Caco-2 (cell line): ENCODE measurements around the gene CFAP69. TPM values are rescaled to one million over a fixed set of nuclear protein-coding genes. Genes with fewer than 3 reads are reported as not detected.

Experiments
- Bru-seq: library from RNA; stranded (reverse); fragments of 400-500 nt; gene quantifications from one replicate; lab custom pipeline; 2021; lab: Mats Ljungman, UMichigan
- BruChase-seq, 2 experiments: library from RNA; stranded (reverse); fragments of 400-500 nt; gene quantifications; one replicate each; lab custom pipeline; 2021; lab: Mats Ljungman, UMichigan
- BruUV-seq: library from RNA; stranded (reverse); fragments of 400-500 nt; replicated peaks from 2 replicates; lab custom pipeline; 2021; lab: Mats Ljungman, UMichigan
- CTCF ChIA-PET: fragments of 300-600 bp; sonication (Branson Sonifier 250); formaldehyde crosslinking; loops from one replicate; lab custom pipeline; 2022; ENCODE audit warnings: antibody characterized with exemption; lab: Charles Lee
- POLR2A ChIA-PET: fragments of 300-600 bp; sonication (Branson Sonifier 250); formaldehyde crosslinking; loops from one replicate; lab custom pipeline; 2022; ENCODE audit warnings: antibody characterized with exemption; lab: Charles Lee
- DNase-seq, 2 experiments: peaks; one replicate each; pipeline versions ENCODE4 v3.0.0 to v3.0.0-alpha.2; 2020 to 2022
- H3K27me3 ChIP-seq: replicated peaks from 2 replicates; pipeline ENCODE4 v1.6.0; 2011; ENCODE audit warnings: low read length; ENCODE audit not compliant: control insufficient read depth, insufficient read depth
- H3K36me3 ChIP-seq: 2 replicates; pipeline ENCODE4 v1.5.1; 2011; ENCODE audit warnings: low read length; ENCODE audit not compliant: control insufficient read depth, insufficient read depth
- H3K4me1 ChIP-seq: fragments of 250-450 bp; sonication (Bioruptor Pico); 2 replicates; pipeline ENCODE4 v1.5.1; 2020; ENCODE audit warnings: mild to moderate bottlenecking
- H3K4me3 ChIP-seq: 2 replicates; pipeline ENCODE4 v1.5.1; 2011; ENCODE audit warnings: low read depth, mild to moderate bottlenecking, control low read depth, low read length
- H3K9me3 ChIP-seq: fragments of 250-450 bp; sonication (Bioruptor Pico); 2 replicates; pipeline ENCODE4 v1.5.1; 2020; ENCODE audit warnings: mild to moderate bottlenecking, moderate library complexity
- H3K27ac Mint-ChIP-seq: one replicate; pipeline ENCODE4 v1.8.0; 2022; ENCODE audit warnings: mixed read lengths; ENCODE audit not compliant: unreplicated experiment
- H3K27me3 Mint-ChIP-seq: one replicate; pipeline ENCODE4 v1.8.0; 2022; ENCODE audit warnings: mixed read lengths; ENCODE audit not compliant: insufficient read depth, unreplicated experiment
- H3K36me3 Mint-ChIP-seq: one replicate; pipeline ENCODE4 v1.8.0; 2022; ENCODE audit warnings: mild to moderate bottlenecking, mixed read lengths; ENCODE audit not compliant: insufficient read depth, unreplicated experiment
- H3K4me1 Mint-ChIP-seq: one replicate; pipeline ENCODE4 v1.8.0; 2022; ENCODE audit warnings: low read depth, mixed read lengths; ENCODE audit not compliant: unreplicated experiment
- H3K4me3 Mint-ChIP-seq: one replicate; pipeline ENCODE4 v1.8.0; 2022; ENCODE audit warnings: mild to moderate bottlenecking, moderate library complexity, mixed read lengths; ENCODE audit not compliant: unreplicated experiment
- H3K9me3 Mint-ChIP-seq: one replicate; pipeline ENCODE4 v1.8.0; 2022; ENCODE audit warnings: mixed read lengths; ENCODE audit not compliant: unreplicated experiment
- intact Hi-C: fragments of 100-400 bp; cut with micrococcal nuclease; formaldehyde crosslinking; loops from one replicate; pipeline ENCODE4 v1.10.0; 2022; ENCODE audit not compliant: unreplicated experiment
- long read RNA-seq: library from polyadenylated mRNA; stranded (forward); transcript quantifications from one replicate; pipeline ENCODE4 v2.0.0, GENCODE V29; 2022
- total RNA-seq: library from RNA; stranded (reverse); gene quantifications from 2 replicates; pipeline ENCODE4 v1.2.3, GENCODE V29; 2022
- TF ChIP-seq, protein P1 (sequence below), 2 experiments: fragments of 200-600 bp in 1 of 2; IDR thresholded peaks; 1 replicate in 1 of 2; 2 replicates in 1 of 2; pipeline versions ENCODE4 v1.5.1 to v1.8.0; 2011 to 2022; ENCODE audit warnings: antibody characterized with exemption in 1 of 2, control low read depth in 1 of 2, inconsistent platforms in 1 of 2, low read depth in 1 of 2, low read length in 1 of 2, mild to moderate bottlenecking in 1 of 2, moderate library complexity in 1 of 2; ENCODE audit not compliant: insufficient read depth in 1 of 2, severe bottlenecking in 1 of 2, unreplicated experiment in 1 of 2

The CFAP69 gene, protein sequence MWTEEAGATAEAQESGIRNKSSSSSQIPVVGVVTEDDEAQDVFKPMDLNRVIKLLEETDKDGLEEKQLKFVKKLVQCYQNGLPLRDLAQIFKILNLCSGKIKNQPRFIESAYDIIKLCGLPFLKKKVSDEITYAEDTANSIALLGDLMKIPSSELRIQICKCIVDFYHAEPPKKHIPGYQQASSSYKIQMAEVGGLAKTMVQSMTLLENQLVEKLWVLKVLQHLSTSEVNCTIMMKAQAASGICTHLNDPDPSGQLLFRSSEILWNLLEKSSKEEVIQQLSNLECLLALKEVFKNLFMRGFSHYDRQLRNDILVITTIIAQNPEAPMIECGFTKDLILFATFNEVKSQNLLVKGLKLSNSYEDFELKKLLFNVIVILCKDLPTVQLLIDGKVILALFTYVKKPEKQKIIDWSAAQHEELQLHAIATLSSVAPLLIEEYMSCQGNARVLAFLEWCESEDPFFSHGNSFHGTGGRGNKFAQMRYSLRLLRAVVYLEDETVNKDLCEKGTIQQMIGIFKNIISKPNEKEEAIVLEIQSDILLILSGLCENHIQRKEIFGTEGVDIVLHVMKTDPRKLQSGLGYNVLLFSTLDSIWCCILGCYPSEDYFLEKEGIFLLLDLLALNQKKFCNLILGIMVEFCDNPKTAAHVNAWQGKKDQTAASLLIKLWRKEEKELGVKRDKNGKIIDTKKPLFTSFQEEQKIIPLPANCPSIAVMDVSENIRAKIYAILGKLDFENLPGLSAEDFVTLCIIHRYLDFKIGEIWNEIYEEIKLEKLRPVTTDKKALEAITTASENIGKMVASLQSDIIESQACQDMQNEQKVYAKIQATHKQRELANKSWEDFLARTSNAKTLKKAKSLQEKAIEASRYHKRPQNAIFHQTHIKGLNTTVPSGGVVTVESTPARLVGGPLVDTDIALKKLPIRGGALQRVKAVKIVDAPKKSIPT
- 4.8 and 7.4 TPM in 2 replicates for total RNA-seq
- Bru-seq, nascent RNA, result percentile 59 among the genes with signal in this experiment
- percentile 62 among the genes with signal in this experiment for BruChase-seq, experiment 1, labeled RNA remaining after a 2-hour chase
- BruChase-seq, experiment 2, labeled RNA remaining after a 6-hour chase, result percentile 55 among the genes with signal in this experiment
- long read RNA-seq, partial matches to known transcripts, result 0 of 4 reads
- long read RNA-seq, other reads (novel, unspliced or antisense), result 4 of 4 reads

- ChIA-PET POLR2A (no interaction called here), CTCF (interaction anchor here (1.2 kb wide), 1 partner anchor 91 kb away, joined by 3 read pairs; the partner anchor contains the start of gene STEAP1)
- H3K4me3 Mint-ChIP-seq, result peak within 1 kb of the TSS; percentile 87
- H3K36me3 Mint-ChIP-seq, result peaks cover 5% of the 10 kb centered on the region
- TF ChIP-seq, protein P1, sequence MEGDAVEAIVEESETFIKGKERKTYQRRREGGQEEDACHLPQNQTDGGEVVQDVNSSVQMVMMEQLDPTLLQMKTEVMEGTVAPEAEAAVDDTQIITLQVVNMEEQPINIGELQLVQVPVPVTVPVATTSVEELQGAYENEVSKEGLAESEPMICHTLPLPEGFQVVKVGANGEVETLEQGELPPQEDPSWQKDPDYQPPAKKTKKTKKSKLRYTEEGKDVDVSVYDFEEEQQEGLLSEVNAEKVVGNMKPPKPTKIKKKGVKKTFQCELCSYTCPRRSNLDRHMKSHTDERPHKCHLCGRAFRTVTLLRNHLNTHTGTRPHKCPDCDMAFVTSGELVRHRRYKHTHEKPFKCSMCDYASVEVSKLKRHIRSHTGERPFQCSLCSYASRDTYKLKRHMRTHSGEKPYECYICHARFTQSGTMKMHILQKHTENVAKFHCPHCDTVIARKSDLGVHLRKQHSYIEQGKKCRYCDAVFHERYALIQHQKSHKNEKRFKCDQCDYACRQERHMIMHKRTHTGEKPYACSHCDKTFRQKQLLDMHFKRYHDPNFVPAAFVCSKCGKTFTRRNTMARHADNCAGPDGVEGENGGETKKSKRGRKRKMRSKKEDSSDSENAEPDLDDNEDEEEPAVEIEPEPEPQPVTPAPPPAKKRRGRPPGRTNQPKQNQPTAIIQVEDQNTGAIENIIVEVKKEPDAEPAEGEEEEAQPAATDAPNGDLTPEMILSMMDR (IDR thresholded peaks at IDR 0.05; ENCODE audit: insufficient read depth in 1 of 2, low read depth in 1 of 2, low read length in 1 of 2, severe bottlenecking in 1 of 2, unreplicated experiment in 1 of 2), result peak; percentile 21 to 26
- H3K4me1 Mint-ChIP-seq, result peaks cover 12% of the 10 kb centered on the region
- H3K9me3 Mint-ChIP-seq, result no peaks in the 10 kb centered on the region
- peak within 1 kb of the TSS; percentile 91 for H3K27ac Mint-ChIP-seq
- H3K36me3 ChIP-seq, result no peaks in the 10 kb centered on the region
- H3K4me3 ChIP-seq, result peak within 1 kb of the TSS; percentile 57
- DNase-seq, result peak; percentile 92 to 95
- H3K27me3 ChIP-seq, result no peaks in the 10 kb centered on the region
- H3K4me1 ChIP-seq, result peaks cover 40% of the 10 kb centered on the region
- H3K27me3 Mint-ChIP-seq, result no peaks in the 10 kb centered on the region
- TSS peak; percentile 20 for BruUV-seq
- H3K9me3 ChIP-seq, result no peaks in the 10 kb centered on the region
- intact Hi-C loops, result loop anchor here (1.0 kb wide), 3 partner anchors 34 to 91 kb away; partner anchors contain the start of genes STEAP1 and STEAP2
Measured at GRCh38 chr7:90244909-90245851, at the start of gene CFAP69. TSS of gene CFAP69 (plus strand) at chr7:90245174. CDS start at chr7:90245425, 251 bp downstream.

- Mint-ChIP-seq H3K4me1 (no peaks in the 10 kb centered on the region), H3K36me3 (no peaks in the 10 kb centered on the region), H3K4me3 (no peak overlapping the region), H3K9me3 (no peaks in the 10 kb centered on the region), H3K27me3 (no peaks in the 10 kb centered on the region), H3K27ac (no peak overlapping the region)
- Histone ChIP-seq H3K9me3 (no peaks in the 10 kb centered on the region; the same call in 1 of the 2 replicates), H3K4me1 (no peaks in the 10 kb centered on the region), H3K36me3 (no peaks in the 10 kb centered on the region), H3K4me3 (no peak overlapping the region), H3K27me3 (no peaks in the 10 kb centered on the region)
- intact Hi-C loops, result no loop called here
- no TSS peak for BruUV-seq
- CTCF ChIA-PET, result no interaction called here
- no peak for DNase-seq
- POLR2A ChIA-PET, result no interaction called here
- TF ChIP-seq, protein P1 (IDR thresholded peaks at IDR 0.05; ENCODE audit: insufficient read depth in 1 of 2, low read depth in 1 of 2, low read length in 1 of 2, severe bottlenecking in 1 of 2, unreplicated experiment in 1 of 2), result no peak
Measured at GRCh38 chr7:90201500-90202195, 43.3 kb upstream of the CFAP69 start.
